ENCODE data around the gene LRRTM3.

The LRRTM3 gene

DNA sequence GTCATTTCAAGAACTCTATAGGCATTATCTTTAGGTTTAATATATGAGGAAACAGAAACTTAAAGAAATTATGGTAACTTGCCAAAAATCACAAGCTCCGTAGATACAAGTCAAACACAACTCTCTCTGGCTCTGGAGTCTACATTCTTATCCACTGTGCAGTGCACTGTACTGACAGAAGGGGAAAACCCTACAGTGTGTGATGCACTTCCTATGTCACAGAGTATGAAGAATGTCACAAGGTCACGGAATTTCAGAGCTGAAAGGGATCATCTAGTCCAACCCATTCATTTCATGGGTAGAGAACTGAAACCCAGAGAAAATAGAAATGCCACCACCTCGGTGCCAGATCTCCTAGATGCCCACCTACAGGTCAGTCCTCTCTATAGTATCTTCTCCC, 86.1 kb downstream of the LRRTM3 start:
- no peak for DNase-seq
- intact Hi-C loops (cut with DNase I): no loop called here

DNA sequence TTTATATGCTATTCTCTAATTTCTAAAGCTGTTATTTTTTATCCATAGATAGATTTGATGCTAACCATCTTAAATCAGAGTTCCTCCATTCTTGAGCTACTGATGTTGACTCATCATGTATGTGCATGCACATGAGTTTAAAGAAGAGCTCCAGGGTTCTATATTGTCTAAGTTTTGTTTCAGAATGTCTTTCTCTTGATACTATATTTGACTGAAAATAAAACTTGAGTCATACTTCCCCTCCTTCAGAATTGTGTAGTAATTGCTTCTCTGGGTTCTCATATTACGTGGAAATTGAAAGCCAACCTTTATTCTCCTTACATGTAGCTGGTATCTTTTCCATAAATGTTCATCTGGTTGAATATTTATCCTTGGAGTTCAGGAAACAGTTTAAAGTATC, 89.4 kb downstream of the LRRTM3 start:
- no peak for DNase-seq
- intact Hi-C loops (cut with DNase I): no loop called here

DNA sequence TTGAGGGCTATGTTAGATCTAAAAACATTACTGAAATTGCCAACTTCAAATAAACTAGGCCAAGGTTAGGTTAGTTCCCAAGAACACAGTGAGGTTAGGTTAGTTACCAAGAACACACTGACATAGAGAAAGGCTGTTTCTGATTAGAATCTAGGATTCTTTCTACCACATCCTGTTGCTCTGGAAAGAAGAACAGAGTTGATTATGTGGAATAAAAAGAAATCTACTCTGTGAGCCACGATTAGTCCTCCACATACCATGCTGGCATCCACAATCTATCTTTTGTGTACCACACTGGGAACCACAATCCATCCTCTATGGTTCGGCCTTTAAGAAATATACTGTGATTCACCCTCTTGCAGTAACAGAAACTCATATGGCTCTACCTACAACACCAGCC, 91.4 kb downstream of the LRRTM3 start:
- no peak for DNase-seq
- intact Hi-C loops (cut with DNase I): no loop called here

DNA sequence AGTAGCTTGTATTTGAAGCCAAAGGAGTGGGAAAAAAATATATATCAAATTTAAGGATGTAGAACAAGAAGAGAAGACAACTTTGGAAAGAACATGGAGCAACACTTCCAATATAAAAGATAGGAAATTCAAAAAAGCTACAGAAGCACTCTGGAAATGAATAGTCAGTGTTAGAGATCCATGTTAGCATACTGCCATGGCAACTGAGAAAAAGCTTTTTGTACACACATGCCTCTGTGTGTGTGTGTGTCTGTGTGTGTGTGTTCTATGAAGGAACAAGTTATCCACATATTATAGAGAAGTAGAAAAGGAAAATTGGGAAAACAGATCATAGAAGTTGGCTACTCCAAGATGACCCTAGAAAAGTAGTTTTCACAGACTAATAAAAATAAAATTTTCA, 96.3 kb downstream of the LRRTM3 start:
- DNase-seq: no peak
- intact Hi-C loops (cut with DNase I): no loop called here

DNA sequence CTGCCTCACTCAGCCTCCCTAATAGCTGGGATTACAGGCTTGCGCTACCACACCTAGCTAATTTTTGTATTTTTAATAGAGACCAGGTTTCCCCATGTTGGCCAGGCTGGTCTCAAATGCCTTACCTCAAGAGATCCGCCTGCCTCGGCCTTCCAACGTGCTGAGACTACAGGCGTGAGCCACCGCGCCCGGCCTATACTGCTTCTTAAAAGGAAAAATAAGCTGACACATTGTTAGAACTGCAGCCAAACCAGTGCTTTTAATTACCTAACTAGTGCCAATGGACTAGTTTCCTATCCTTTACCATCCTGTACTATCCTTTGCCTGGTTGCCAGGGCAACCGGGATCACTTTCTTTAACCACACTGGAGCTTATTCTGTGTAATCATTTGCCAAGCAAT, 108.0 kb downstream of the LRRTM3 start:
- intact Hi-C loops (cut with DNase I): no loop called here

DNA sequence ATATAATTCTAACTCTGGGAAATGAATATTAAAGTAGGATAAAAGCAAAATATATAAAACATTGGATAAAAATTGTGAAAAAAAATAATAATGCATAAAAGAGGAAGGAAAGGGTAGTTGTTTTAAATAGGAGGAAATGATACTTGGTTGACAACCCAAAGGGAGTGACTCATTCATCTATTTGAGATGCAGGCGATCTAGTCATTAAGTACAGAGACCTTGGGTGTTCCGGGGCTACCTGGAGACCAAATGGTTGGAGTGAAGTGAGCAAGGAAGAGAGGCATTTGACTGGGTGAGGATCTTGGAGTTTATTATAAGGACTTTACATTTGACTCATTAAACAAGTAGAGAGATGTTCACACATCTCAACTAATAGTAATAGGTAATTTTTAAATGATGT, 111.0 kb downstream of the LRRTM3 start:
- DNase-seq: no peak
- intact Hi-C loops (cut with DNase I): no loop called here

More for the DNA sequence above, 108.0 kb downstream of the LRRTM3 start:
- DNase-seq: peak in 3 of 10 donors; percentile 43 to 57 (median 51)

DNA sequence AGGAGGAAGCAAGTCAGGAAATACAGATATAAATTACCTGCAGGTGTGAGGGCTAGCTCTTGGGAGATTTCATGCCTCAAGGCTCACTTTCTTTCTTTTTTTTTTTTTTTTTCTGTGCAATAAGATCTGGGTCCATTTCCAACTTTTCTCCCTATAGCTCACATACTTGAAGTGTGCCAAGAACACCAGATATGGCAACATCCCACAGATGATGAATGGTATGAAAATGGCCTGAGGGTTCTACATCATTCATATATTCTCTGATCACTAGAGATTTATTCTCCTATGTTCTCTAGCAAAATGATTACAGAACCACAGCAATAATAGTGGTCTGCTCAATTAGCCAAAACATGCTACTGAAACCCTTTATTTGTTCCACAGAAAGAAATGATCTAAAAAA, 117.2 kb downstream of the LRRTM3 start:
- intact Hi-C loops (cut with DNase I): no loop called here
- no peak for DNase-seq

DNA sequence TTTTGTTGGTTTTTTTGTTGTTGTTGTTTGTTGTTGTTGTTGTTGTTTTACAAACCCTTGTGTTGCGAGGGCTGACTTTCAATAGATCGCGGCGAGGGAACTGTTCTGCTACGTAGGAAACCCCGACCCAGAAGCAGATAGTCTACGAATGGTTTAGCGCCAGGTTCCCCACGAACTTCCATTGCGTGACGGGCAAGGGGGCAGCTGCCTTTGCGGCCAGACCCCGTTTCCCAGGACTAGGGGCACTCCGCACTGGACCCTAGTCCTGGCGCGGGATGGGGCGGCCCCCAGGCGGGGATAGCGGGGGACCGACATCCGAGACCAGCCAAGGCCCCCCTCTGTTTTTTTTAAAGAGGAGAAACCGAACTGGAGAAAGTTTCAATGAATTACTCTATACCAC, 119.6 kb downstream of the LRRTM3 start:
- intact Hi-C loops (cut with DNase I): no loop called here
- DNase-seq: peak in 2 of 10 donors; percentile 59 to 69

DNA sequence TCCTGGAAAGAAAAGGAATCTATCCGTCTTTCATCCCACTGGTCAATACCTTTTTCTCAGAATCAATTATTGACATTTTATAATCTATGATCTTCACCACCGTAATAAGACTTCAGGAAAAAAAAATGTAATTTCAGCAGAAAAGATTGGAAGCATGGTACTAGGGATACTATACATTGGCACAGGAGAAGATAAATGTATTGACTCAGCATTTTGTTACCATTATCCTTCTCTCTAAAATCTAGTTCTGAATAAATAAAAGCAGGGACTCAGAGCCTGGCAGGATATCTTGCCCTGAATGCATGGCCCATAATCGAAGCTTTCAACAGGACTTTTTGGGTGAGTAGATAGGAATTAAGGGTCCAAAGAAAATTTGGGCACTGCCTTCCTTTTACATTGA, 120.7 kb downstream of the LRRTM3 start:
- no peak for DNase-seq
- intact Hi-C loops (cut with DNase I): no loop called here

DNA sequence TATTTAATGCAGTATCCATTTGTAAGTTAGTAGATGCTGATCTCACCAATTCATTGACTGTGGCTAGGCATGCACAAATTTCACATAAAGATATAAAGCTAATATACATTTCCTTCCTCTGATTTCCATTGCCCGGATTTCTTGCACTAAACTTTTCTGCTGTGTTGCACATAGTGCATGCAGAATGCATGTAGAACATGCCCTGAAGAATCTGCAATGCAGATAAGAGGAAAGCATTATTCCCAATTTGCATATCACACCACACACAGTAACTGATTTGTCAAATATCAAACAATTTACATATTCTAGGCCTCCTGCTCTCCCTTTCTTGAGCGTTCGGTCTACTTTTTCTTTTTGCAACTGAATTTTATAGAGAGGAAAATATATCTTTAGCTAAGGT, 124.2 kb downstream of the LRRTM3 start:
- intact Hi-C loops (cut with DNase I): no loop called here
- DNase-seq: no peak

DNA sequence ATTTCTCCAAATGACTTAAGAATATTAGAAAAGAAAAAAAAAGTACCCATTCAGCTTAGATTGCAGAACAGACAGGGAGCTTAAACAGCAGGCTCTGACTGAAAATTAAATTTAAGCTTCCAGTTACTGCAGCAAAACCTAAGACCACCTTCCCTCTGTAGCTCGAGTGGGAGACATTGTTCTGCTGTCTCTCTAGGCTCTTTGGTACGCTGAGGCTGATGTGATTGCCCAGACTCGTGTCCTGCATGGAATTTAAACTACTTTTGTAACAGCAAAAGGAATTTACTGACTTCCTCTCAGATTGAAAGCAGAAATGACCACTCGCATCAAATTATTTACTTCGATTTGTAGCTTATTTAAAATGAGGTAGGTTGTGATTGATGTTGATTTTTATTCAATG, 124.6 kb downstream of the LRRTM3 start:
- intact Hi-C loops (cut with DNase I): no loop called here
- no peak for DNase-seq

DNA sequence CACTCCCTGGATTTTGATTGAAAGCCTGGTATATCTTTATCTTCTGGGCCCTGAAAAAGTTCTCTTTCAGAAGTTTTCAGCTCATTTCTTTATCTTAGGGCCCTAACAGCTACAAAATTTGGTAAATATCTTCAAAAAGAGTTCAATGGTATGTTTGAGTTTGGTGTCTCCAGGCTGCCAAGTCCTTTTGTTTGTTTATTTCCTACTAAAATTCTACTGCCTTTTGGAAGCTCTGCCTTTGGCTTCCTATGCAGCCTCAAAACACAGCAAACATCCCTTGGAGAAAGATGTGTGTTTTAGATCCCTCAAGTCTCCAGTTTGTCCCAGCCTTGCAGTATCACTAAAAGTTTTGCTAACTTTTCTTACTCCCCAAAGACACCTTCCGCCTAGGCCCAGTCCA, 146.8 kb downstream of the LRRTM3 start:
- DNase-seq: no peak
- intact Hi-C loops (cut with DNase I): no loop called here

DNA sequence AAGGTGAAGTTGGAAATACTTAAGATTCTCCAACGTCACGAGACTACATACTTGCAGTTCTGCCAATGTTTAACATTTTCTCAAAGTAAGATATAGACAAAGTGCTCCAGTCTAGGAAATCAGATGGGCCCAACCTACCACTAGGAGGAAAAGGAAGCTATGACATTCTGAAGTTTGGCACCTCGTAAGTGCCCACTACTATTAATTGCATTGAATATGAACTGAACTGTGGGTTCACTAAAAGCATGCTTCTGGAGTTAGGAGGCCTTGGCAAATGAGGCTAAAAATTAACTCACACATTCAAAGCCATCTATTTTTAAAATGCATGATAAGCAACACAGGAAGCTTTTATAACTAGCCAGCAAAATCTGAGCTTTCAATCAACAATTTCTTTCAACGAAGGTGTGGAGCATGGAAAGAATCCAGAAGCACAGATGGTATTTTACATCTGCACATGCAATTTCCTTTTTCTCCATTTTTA, 149.7 kb downstream of the LRRTM3 start:
- no peak for DNase-seq
- intact Hi-C loops (cut with DNase I): no loop called here

DNA sequence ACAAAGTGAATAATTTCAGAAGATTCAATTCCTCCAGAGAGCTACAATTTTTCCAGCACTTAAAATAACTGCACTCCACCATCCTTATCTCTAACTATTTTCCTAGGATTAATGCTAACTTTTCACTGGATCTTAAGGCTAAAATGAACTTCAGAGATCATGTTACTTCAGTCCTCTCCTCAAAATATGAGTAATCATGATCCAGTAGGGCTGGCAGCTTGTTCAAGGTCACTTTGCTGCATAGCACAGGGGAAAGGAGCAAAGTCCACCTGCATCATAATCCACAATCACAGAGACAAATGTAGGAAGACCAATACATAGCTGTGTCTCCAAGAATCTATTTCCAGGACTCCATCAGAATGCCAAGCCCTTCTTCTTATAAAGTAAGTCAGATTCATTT, 150.3 kb downstream of the LRRTM3 start:
- intact Hi-C loops (cut with DNase I): no loop called here
- DNase-seq: no peak

DNA sequence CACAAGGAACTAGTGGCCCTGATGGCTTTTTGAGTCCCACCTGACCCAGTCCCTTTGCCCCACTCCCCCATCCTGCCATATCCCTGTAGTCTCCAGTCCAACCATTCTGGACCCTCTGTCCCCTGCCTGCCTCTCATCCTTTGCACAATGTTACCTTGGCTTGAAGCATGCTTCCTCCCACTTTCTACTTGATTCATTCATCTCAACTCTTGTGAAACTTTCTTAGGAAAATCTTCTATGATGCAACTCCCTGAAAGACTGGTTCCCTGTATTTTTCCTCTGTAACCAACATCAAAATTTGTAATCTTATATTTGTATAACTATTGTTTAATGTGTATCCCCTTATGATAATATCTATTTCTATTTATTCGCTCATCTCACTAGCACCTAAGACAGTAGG, 151.5 kb downstream of the LRRTM3 start:
- no peak for DNase-seq
- intact Hi-C loops (cut with DNase I): no loop called here

DNA sequence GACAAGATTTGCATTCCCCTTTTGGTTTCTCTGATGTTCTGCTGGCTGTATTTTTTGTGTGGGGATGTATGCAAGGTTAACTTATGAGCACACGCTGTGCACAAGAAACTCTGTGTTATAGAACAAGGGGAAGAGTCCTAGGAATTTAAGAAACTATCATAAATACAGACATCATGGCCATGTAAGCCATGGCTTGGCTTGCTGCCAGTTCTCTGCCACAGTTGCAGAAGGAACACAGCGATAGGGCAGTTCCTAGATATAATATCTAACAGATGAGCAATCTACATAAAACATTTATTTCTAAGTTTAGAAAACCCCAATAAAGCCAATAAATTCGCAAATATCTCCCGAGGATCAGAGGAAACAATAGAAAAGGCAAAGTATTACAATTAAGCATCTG, 153.3 kb downstream of the LRRTM3 start:
- peak in 8 of 10 donors; percentile 19 to 85 (median 52) for DNase-seq
- intact Hi-C loops (cut with DNase I): no loop called here

DNA sequence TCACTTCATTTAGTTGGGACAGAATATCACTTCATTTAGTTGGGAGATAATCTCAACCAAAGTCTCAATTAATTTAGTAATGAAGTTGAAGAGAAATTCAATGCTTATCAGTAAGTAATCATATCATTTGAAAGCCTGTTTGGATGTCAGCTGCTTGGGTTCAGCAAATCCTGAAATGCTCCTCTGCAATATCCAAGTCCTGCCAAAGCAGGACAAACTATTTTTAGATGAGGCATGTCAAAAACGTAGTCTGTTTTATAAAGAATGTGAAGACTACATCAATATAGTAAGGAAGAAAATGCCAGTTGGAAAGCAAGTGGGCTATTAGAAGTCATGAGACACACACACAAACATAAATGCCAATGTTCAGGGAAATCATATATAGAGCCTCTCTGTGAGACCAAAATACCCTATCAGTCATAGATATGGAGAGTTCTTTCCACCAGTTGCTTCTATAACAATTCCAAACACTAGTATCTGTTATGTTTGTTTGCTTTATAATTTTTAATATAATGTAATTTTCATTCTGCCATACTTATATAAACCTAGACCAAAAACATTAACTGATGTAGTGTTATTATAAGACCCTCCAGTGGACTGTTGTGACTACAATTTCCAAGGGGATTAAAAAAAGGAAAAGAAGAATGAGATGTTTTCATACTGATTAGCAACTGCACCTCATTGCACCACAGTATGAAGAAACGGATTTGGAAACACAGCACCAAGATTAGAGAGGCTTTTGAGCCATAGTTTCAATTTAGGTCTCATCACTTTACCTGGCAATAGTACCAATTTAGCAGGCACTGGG, 160.7 kb downstream of the LRRTM3 start:
- intact Hi-C loops (cut with DNase I): no loop called here
- DNase-seq: no peak

DNA sequence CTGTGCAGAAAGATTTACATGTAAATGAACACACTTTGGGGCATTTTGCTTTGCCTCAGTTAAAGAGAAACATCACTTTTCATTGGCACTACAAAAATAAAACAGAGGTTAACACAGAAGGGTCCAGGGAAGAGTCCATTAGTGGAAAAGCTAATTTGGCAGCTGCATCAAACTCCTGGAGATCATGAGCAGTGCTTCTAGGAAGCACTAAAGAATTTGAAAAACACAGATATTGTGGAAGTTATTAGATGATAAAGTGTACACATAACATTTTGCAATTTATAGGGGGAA, 161.2 kb downstream of the LRRTM3 start:
- intact Hi-C loops (cut with DNase I): no loop called here
- DNase-seq: no peak

DNA sequence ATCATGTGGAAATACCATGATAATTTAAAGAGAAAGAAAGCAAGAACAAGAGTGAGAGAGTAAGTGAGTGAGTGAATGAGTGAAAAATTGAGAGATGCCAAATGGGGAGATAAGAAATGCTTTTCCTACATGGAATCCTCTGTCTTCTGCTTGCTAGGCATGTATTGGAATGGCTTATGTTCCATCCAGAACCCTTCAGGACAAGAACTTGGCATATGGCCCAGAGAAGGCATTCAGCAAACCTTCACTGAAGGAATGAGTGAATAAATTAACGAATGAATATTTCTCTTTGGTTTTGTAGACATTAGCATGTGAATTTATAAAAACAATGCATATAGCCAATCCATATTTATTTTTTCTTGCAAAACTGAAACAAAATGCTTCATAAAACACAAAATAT, 162.2 kb downstream of the LRRTM3 start:
- no peak for DNase-seq

DNA sequence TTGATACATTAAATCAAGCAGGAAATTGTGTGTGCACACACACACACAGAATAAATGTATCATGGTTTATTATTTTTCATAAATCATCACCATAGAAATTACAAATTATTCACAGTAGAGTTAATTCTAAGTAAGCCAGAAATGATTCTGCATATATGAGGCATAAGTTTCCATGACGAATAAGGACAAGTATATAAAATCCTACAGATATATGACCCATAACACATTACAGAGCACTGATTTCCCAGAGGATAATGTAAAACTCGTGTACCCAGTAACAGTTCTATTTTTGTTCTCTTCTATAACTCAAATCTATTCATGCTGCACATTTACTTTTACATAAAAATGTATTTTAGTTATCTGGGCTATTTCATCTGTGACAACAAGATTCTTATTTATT, 169.7 kb downstream of the LRRTM3 start:
- no peak for DNase-seq
- intact Hi-C loops (cut with DNase I): no loop called here

More for the DNA sequence above, 162.2 kb downstream of the LRRTM3 start:
- intact Hi-C loops (cut with DNase I): no loop called here

DNA sequence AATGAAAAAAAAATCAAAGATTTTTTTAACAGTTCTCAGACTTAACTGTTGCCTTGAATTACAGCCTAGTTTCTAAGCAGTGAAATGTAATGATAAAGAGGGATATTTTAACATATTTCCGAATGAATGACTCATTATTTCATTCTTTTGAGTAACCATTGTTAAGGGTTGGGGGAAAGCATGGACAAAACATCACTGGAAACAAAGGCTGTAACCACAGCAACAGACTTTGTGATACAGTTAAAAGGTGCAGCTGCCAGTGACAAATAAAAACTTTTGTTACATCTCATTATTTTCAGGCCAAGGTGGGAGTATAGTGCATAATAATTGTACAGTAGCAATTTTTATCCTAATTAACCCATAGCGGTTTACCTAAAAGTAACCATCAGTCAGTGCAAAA, 172.6 kb downstream of the LRRTM3 start:
- no peak for DNase-seq

DNA sequence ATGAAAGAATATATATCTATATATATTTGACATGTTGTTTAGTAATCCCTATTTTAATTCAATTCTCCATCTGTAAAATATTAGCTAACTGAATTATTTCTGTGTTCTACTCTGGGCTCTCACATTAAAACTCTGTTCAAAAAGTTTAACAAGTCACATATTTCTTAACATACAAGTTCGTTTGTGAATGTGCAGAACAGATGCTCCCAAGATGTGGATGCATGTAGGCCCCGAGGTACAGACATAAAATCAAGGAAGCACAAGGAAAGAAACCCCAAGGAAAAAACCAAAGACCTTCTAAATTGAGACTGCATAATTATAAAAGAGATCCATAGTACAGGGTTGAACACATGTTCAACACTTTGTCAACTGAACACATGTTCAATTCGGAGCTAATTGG, 175.1 kb downstream of the LRRTM3 start:
- intact Hi-C loops (cut with DNase I): no loop called here
- DNase-seq: no peak

More for the DNA sequence above, 172.6 kb downstream of the LRRTM3 start:
- intact Hi-C loops (cut with DNase I): no loop called here

DNA sequence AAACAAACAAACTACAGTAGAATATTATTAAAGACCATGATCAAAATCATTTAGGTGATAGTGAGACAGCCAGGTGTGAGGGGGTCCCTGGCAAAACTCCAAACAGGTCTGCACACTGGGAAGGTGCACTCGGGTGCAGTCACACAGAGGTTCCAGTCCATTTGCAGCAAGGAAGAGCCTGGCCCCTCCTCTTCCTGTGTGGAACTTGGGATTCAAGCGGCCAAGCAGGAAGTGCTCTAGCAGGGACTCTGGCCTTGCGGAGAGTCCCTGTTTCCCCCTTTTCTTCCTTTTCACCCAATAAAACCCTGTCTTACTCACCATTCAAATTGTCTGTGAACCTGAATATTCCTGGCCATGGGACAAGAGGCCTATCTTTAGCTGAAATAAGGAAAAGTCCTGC, 181.8 kb downstream of the LRRTM3 start:
- DNase-seq: peak in 2 of 10 donors; percentile 19 to 24
- intact Hi-C loops (cut with DNase I): no loop called here
